Measurements from ENCODE around the gene CD302.
"Not testable (repeated sequence)": the region's sequence is repeated elsewhere in the genome, so short reads cannot be mapped to it uniquely, and the experiment has no call there.

The CD302 gene

GRCh38 chr2:159755788-159756187 lies 42.2 kb downstream of the CD302 start:
- DNase-seq (ENCODE audit: insufficient read length, low spot score) (no peak), FAIRE-seq (no peak)

DNA sequence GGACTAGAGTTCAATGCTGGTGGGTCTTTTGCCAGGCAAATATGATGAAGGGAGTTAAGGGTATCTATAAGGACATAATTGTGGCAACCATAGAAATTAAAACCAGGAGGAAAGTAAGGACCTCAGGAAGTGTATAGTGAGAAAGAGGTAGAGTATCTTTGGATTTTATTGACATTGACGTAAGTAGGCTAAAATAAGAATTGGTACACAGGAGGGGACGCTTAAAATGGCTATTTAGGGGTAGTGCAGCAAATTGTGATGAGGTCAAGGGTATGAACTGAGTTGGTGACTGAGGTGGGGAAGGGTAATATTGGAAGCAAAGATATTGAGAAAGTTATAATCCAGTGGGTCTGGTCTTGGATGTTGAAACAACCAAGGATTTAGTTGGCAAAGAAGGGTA lies 43.0 kb downstream of the CD302 start:
- FAIRE-seq (no peak), DNase-seq (ENCODE audit: insufficient read length, low spot score) (no peak)

DNA sequence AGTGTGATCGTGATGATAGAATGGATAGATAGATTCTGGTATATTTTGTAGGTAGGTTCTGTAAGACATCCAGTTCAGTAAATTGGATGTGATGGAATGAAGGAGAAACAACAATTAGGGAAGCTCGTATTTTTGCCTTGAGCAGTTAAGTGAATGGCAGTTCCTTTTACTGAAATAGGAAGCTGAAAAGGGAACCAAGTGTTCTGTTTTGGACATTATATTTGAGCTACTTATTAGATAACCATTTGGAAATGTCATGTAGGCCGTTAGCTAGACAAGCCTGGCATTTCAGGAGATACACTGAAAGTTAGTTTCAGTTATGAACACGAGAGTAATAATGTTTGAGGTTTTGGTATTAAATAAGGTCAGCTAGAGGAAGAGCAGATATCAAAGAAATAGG lies 44.2 kb downstream of the CD302 start:
- DNase-seq (ENCODE audit: insufficient read length, low spot score), result no peak
- FAIRE-seq, result peak; percentile 8

GRCh38 chr2:159750873-159751272 lies 47.1 kb downstream of the CD302 start:
- DNase-seq (ENCODE audit: insufficient read length, low spot score), result no peak
- FAIRE-seq, result no peak

DNA sequence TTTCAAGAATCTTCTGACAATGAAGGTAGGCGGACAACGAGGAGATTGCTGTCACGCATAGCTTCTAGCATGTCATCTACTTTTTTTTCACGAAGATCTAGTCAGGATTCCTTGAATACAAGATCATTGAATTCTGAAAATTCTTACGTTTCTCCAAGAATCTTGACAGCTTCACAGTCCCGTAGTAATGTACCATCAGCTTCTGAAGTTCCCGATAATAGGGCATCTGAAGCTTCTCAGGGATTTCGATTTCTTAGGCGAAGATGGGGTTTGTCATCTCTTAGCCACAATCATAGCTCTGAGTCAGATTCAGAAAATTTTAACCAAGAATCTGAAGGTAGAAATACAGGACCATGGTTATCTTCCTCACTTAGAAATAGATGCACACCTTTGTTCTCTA lies 49.9 kb downstream of the CD302 start:
- FAIRE-seq (no peak), DNase-seq (ENCODE audit: insufficient read length, low spot score) (no peak)

- not testable (repeated sequence) for FAIRE-seq
These were observed 52.8 kb downstream of the CD302 start for GRCh38 chr2:159745237-159745636.

DNA sequence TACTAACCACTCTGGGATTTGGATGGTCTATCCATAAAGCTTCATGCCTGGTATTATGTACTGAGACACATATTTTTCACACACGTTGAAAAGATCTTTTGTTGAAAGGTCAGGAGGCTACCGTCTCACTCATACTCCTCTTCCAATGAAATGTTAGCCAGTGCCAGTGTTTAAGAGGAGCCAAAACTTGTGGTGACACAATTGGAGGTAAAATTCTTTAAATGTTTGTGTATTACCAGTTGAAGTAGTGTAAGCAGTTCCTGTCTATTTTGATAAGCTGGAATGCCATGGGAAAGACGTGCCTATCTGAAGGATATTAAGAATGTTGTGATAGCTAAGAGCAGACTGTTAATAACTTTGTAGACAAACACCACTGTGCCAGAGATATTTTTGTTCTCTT lies 53.6 kb downstream of the CD302 start:
- no peak for FAIRE-seq
- DNase-seq (ENCODE audit: insufficient read length, low spot score), result no peak

More at GRCh38 chr2:159745237-159745636, 52.8 kb downstream of the CD302 start:
- not testable (repeated sequence) for DNase-seq (ENCODE audit: insufficient read length, low spot score)

DNA sequence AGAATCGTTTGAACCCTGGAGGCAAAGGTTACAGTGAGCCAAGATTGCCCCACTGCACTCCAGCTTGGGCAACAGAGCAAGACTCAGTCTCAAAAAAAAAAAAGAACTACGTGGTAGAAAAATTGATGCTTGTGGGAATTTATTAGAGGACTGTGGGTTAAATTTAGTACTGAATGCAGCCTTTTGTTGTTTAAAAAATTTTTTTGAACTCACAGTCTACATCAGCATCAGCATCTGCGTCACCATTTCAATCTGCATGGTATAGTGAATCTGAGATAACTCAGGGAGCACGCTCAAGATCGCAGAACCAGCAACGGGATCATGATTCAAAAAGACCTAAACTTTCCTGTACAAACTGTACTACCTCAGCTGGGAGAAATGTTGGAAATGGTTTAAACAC lies 55.2 kb downstream of the CD302 start:
- FAIRE-seq (no peak), DNase-seq (ENCODE audit: insufficient read length, low spot score) (no peak)

- no peak for DNase-seq (ENCODE audit: insufficient read length, low spot score)
- no peak for FAIRE-seq
These were observed 59.3 kb downstream of the CD302 start for GRCh38 chr2:159738509-159739390.

- no peak for DNase-seq (ENCODE audit: insufficient read length, low spot score)
- no peak for FAIRE-seq
These were observed 60.1 kb downstream of the CD302 start for GRCh38 chr2:159737917-159738296.

- FAIRE-seq, result no peak
These were observed 60.6 kb downstream of the CD302 start for GRCh38 chr2:159737292-159737916.

DNA sequence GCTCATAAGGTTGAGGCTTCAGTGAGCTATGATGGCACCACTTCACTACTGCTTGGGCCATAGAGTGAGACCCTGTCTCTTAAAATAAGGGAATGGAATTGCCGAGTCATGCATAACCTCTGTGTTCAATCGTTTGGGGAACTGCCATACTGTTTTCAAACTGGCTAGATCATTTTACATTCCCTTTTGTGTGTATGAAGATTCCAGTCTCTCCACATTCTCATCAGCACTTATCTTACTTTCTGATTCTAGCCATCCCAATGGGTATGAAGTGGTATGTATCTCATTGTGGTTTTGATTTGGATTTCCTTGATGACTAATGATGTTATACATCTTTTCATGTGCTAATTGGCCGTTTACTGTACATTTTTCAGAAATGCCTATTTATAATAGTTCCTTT lies 62.0 kb downstream of the CD302 start:
- no peak for FAIRE-seq
- no peak for DNase-seq (ENCODE audit: insufficient read length, low spot score)

More at GRCh38 chr2:159737292-159737916, 60.6 kb downstream of the CD302 start:
- no peak for DNase-seq (ENCODE audit: insufficient read length, low spot score)

- no peak for FAIRE-seq
- DNase-seq (ENCODE audit: insufficient read length, low spot score), result no peak
These were observed 62.4 kb downstream of the CD302 start for GRCh38 chr2:159735648-159736047.

DNA sequence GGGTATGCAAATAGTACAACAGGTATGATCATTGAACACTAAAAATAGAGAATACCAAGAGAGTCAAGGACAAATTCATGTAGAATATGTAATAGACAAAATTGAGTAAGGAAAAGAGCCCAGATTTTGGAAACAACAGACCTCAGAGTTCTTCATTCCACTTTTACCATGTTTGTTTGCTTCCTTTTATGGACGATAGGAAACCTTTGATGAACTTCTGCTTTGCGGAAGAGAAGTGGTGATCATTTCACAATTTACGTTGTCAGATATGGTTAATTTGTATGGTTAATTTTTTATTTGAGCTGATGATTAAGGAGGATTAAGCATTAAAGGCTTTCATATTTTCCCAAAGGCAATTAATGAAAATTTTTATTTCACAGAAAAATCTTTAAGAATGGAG lies 69.4 kb downstream of the CD302 start:
- no peak for DNase-seq (ENCODE audit: insufficient read length, low spot score)
- no peak for FAIRE-seq

DNA sequence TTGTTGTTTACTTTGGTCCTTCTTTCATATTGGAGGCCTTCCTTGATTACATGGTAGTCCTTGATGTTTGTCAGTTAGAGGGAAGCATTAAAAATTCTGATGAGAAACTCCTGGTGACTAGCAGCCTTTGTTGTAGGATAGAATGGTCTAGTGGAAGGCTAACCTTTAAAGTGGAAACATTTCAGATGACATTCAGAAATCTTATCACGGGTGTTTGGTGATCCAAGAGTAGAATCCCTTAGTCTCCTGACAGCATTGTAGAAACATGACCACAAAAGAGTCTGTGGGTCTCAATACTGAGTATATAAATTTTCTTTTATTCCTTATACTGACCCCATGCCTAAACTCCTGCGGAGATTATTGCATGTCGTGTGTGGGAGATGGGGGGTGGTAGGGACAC lies 72.3 kb downstream of the CD302 start:
- no peak for DNase-seq (ENCODE audit: insufficient read length, low spot score)
- FAIRE-seq, result no peak

- DNase-seq (ENCODE audit: insufficient read length, low spot score); FAIRE-seq: not testable (repeated sequence)
These were observed 73.0 kb downstream of the CD302 start for GRCh38 chr2:159724795-159725572.

GRCh38 chr2:159722580-159722979 lies 75.4 kb downstream of the CD302 start:
- DNase-seq (ENCODE audit: insufficient read length, low spot score) (no peak), FAIRE-seq (peak; percentile 37)

- no peak for FAIRE-seq
- DNase-seq (ENCODE audit: insufficient read length, low spot score), result no peak
These were observed 77.3 kb downstream of the CD302 start for GRCh38 chr2:159720676-159721075.
